ENCODE results near the gene CLPSL1. TPM values are rescaled to one million over a fixed set of nuclear protein-coding genes. Genes with fewer than 3 reads are reported as not detected.

CLPSL1 gene
- total and polyA plus RNA-seq, 2 of the 13 experiments (the other 11 are each of a cell fraction or from before 2014, with no cell fraction given): not detected

GRCh38 chr6:35804996-35805736, 24.3 kb downstream of the CLPSL1 start, which contains the start of gene LHFPL5 (continued):
- TF ChIP-seq, protein P1, sequence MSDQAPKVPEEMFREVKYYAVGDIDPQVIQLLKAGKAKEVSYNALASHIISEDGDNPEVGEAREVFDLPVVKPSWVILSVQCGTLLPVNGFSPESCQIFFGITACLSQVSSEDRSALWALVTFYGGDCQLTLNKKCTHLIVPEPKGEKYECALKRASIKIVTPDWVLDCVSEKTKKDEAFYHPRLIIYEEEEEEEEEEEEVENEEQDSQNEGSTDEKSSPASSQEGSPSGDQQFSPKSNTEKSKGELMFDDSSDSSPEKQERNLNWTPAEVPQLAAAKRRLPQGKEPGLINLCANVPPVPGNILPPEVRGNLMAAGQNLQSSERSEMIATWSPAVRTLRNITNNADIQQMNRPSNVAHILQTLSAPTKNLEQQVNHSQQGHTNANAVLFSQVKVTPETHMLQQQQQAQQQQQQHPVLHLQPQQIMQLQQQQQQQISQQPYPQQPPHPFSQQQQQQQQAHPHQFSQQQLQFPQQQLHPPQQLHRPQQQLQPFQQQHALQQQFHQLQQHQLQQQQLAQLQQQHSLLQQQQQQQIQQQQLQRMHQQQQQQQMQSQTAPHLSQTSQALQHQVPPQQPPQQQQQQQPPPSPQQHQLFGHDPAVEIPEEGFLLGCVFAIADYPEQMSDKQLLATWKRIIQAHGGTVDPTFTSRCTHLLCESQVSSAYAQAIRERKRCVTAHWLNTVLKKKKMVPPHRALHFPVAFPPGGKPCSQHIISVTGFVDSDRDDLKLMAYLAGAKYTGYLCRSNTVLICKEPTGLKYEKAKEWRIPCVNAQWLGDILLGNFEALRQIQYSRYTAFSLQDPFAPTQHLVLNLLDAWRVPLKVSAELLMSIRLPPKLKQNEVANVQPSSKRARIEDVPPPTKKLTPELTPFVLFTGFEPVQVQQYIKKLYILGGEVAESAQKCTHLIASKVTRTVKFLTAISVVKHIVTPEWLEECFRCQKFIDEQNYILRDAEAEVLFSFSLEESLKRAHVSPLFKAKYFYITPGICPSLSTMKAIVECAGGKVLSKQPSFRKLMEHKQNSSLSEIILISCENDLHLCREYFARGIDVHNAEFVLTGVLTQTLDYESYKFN (CRISPR knock-in tag; conservative IDR thresholded peaks at IDR 0.05): peak; percentile 55
- TF ChIP-seq SNRNP70 (IDR thresholded peaks at IDR 0.05; ENCODE audit: low read depth, low read length) (no peak), ZNF577 (CRISPR knock-in tag; IDR thresholded peaks at IDR 0.05; ENCODE audit: borderline replicate concordance, low read depth) (peak; percentile 93; the same call in 1 of the 2 replicates), ZNF605 (CRISPR knock-in tag; IDR thresholded peaks at IDR 0.05) (peak; percentile 99), ZNF34 (CRISPR knock-in tag; IDR thresholded peaks at IDR 0.05; ENCODE audit: borderline replicate concordance) (no peak), ZNF335 (CRISPR knock-in tag; IDR thresholded peaks at IDR 0.05) (peak; percentile 95), ZKSCAN5 (CRISPR knock-in tag; IDR thresholded peaks at IDR 0.05) (no peak), LCORL (IDR thresholded peaks at IDR 0.05) (no peak), LCORL (CRISPR knock-in tag; IDR thresholded peaks at IDR 0.05) (peak; percentile 91), NPAS2 (CRISPR knock-in tag; IDR thresholded peaks at IDR 0.05; ENCODE audit: borderline replicate concordance) (no peak), ZNF713 (CRISPR knock-in tag; IDR thresholded peaks at IDR 0.05) (no peak), MXD3 (CRISPR knock-in tag; IDR thresholded peaks at IDR 0.05) (peak; percentile 100), RFX5 (IDR thresholded peaks at IDR 0.05; ENCODE audit: low read depth, low read length) (no peak), SPEN (CRISPR knock-in tag; IDR thresholded peaks at IDR 0.05; ENCODE audit: low read depth) (peak; percentile 93), FOXP1 (IDR thresholded peaks at IDR 0.05) (no peak), FOXP1 (CRISPR knock-in tag; IDR thresholded peaks at IDR 0.05) (0 out of 2 replicates have a peak, but pooled peaks have one; percentile 10), TAF1 (CRISPR knock-in tag; IDR thresholded peaks at IDR 0.05) (peak; percentile 46; the same call in 1 of the 2 replicates), MAFF (IDR thresholded peaks at IDR 0.05; ENCODE audit: low read depth, low read length) (no peak), ZNF567 (CRISPR knock-in tag; IDR thresholded peaks at IDR 0.05; ENCODE audit: borderline replicate concordance) (peak; percentile 45; the same call in 1 of the 2 replicates), ZNF543 (CRISPR knock-in tag; IDR thresholded peaks at IDR 0.05) (peak; percentile 98), TRIM22 (IDR thresholded peaks at IDR 0.05) (no peak), HIC2 (CRISPR knock-in tag; IDR thresholded peaks at IDR 0.05; ENCODE audit: low read depth) (peak; percentile 32; the same call in 1 of the 2 replicates), HNF4A (CRISPR knock-in tag; IDR thresholded peaks at IDR 0.05) (no peak), ISX (CRISPR knock-in tag; conservative IDR thresholded peaks at IDR 0.05) (peak; percentile 98; the same call in 1 of the 2 replicates), MIXL1 (CRISPR knock-in tag; IDR thresholded peaks at IDR 0.05) (peak; percentile 97), ZNF136 (CRISPR knock-in tag; IDR thresholded peaks at IDR 0.05; ENCODE audit: low read depth) (peak; percentile 97)
